Chondrocyte (in vitro differentiated cells): ENCODE measurements around the gene EPHX1. TPM values are rescaled to one million over a fixed set of nuclear protein-coding genes. Genes with fewer than 3 reads are reported as not detected.

Experiments used
- DNase-seq: peaks from one replicate; pipeline ENCODE4 v3.0.0; 2021; ENCODE audit warnings: mixed read lengths, low spot score
- H3K27ac Mint-ChIP-seq: one replicate; pipeline ENCODE4 v1.8.0; 2021; ENCODE audit warnings: mild to moderate bottlenecking, moderate library complexity, mixed read lengths; ENCODE audit not compliant: unreplicated experiment
- H3K27me3 Mint-ChIP-seq: 2 replicates; pipeline ENCODE4 v1.8.0; 2021; ENCODE audit warnings: low read depth, mixed read lengths
- H3K36me3 Mint-ChIP-seq: 2 replicates; pipeline ENCODE4 v1.8.0; 2021; ENCODE audit warnings: low read depth, mixed read lengths
- H3K4me1 Mint-ChIP-seq: 2 replicates; pipeline ENCODE4 v1.8.0; 2021; ENCODE audit warnings: low read depth, mild to moderate bottlenecking, mixed read lengths
- H3K4me3 Mint-ChIP-seq: one replicate; pipeline ENCODE4 v1.8.0; 2021; ENCODE audit warnings: mild to moderate bottlenecking, moderate library complexity, mixed read lengths; ENCODE audit not compliant: unreplicated experiment
- H3K9me3 Mint-ChIP-seq: 2 replicates; pipeline ENCODE4 v1.8.0; 2021; ENCODE audit warnings: low read depth, mixed read lengths
- total RNA-seq: library from RNA; stranded (reverse); gene quantifications from 3 replicates; pipeline ENCODE4 v1.2.1, GENCODE V29; 2021
- TF ChIP-seq, protein P1 (sequence below): fragments of 200-600 bp; sonication (generic); IDR thresholded peaks from 2 replicates; pipeline ENCODE4 v1.5.0; 2021; ENCODE audit warnings: antibody characterized with exemption, mild to moderate bottlenecking, moderate library complexity

EPHX1 gene
- total RNA-seq, 1 donor from 2014 or later = 69.1 TPM

DNA sequence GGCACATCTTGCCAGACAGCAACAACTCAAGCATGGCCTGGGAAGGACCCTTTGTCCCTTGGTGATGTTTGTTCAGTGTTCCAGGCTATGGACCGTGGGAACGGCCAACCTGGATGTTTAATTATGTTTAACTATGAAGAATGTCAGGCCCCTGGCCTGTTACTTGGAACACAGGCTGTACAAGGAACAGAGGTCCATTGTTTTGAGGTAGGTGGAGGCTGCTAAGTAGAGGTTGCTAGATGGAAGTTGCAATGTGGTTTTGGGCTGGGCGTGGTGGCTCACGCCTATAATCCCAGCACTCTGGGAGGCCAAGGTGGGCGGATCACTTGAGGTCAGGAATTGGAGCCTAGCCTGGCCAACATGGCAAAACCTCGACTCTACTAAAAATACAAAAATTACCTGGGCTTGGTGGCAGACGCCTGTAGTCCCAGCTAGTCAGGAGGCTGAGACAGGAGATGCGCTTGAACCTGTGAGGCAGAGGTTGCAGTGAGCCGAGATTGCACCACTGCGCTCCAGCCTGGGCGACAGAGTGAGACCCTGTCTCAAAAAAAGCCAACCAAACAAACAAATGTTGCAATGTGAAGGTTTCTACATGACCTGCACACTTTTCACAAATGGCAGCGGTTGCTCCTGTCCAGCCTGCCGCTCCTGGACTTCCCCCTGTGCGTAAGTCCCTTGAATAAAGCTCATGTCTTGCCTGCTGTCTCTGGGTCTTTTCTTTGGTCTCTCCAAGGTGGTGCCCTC lies 81.5 kb downstream of the EPHX1 start:
- H3K36me3 Mint-ChIP-seq = no peaks in the 10 kb centered on the region
- no peaks in the 10 kb centered on the region for H3K9me3 Mint-ChIP-seq
- no peak for DNase-seq
- no peaks in the 10 kb centered on the region for H3K27me3 Mint-ChIP-seq
- TF ChIP-seq, protein P1, sequence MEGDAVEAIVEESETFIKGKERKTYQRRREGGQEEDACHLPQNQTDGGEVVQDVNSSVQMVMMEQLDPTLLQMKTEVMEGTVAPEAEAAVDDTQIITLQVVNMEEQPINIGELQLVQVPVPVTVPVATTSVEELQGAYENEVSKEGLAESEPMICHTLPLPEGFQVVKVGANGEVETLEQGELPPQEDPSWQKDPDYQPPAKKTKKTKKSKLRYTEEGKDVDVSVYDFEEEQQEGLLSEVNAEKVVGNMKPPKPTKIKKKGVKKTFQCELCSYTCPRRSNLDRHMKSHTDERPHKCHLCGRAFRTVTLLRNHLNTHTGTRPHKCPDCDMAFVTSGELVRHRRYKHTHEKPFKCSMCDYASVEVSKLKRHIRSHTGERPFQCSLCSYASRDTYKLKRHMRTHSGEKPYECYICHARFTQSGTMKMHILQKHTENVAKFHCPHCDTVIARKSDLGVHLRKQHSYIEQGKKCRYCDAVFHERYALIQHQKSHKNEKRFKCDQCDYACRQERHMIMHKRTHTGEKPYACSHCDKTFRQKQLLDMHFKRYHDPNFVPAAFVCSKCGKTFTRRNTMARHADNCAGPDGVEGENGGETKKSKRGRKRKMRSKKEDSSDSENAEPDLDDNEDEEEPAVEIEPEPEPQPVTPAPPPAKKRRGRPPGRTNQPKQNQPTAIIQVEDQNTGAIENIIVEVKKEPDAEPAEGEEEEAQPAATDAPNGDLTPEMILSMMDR = no peak
- H3K27ac Mint-ChIP-seq = no peak overlapping the region
- H3K4me1 Mint-ChIP-seq = no peaks in the 10 kb centered on the region
- no peak overlapping the region for H3K4me3 Mint-ChIP-seq

DNA sequence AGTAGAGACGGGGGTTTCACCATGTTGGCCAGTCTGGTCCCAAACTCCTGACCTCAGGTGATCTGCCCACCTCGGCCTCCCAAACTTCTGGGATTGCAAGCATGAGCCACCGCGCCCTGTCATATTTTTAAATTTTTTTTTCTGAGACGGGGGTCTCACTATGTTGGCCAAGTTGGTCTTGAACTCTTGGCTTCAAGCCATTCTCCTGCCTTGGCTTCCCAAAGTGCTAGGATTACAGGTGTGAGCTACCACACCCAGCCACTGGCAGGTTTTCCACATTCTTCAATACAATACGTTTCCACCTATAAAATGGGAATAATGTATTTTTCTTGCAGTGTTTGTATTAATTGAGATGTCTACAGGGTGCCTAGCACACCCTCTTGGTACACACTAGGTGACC lies 82.4 kb downstream of the EPHX1 start:
- TF ChIP-seq, protein P1 = no peak
- Mint-ChIP-seq H3K27ac (no peak overlapping the region), H3K4me3 (no peak overlapping the region), H3K9me3 (no peaks in the 10 kb centered on the region), H3K36me3 (no peaks in the 10 kb centered on the region), H3K4me1 (no peaks in the 10 kb centered on the region), H3K27me3 (no peaks in the 10 kb centered on the region)
- DNase-seq = no peak

Other genes starting within 250 kb of the EPHX1 start
- gene ENAH, start 157.0 kb upstream of the EPHX1 start, total RNA-seq = 208 to 457 TPM (median 434 TPM) in 3 replicates
- gene SRP9, start 32.3 kb upstream of the EPHX1 start, total RNA-seq = 190 to 207 TPM (median 200 TPM) in 3 replicates
- gene TMEM63A, start 72.3 kb downstream of the EPHX1 start, total RNA-seq = 48.4 to 52.5 TPM (median 50.3 TPM) in 3 replicates
- 0.56 to 2.2 TPM (median 0.99 TPM) in 3 replicates for gene LEFTY1, start 79.0 kb downstream of the EPHX1 start, total RNA-seq
- gene PYCR2, start 114.1 kb downstream of the EPHX1 start, total RNA-seq = 43.4 to 52.4 TPM (median 43.5 TPM) in 3 replicates
- gene LEFTY2, start 131.1 kb downstream of the EPHX1 start, total RNA-seq = 10.2 to 39.6 TPM (median 38.3 TPM) in 3 replicates
- 20.8 to 21.9 TPM (median 21.5 TPM) in 3 replicates for gene SDE2, start 189.2 kb downstream of the EPHX1 start, total RNA-seq